ENCODE results near the gene MAPKBP1.

GRCh38 chr15:41838400-41838897, 64.2 kb downstream of the MAPKBP1 start, which contains the start of gene PLA2G4B:
- TF ChIP-seq, protein P1, sequence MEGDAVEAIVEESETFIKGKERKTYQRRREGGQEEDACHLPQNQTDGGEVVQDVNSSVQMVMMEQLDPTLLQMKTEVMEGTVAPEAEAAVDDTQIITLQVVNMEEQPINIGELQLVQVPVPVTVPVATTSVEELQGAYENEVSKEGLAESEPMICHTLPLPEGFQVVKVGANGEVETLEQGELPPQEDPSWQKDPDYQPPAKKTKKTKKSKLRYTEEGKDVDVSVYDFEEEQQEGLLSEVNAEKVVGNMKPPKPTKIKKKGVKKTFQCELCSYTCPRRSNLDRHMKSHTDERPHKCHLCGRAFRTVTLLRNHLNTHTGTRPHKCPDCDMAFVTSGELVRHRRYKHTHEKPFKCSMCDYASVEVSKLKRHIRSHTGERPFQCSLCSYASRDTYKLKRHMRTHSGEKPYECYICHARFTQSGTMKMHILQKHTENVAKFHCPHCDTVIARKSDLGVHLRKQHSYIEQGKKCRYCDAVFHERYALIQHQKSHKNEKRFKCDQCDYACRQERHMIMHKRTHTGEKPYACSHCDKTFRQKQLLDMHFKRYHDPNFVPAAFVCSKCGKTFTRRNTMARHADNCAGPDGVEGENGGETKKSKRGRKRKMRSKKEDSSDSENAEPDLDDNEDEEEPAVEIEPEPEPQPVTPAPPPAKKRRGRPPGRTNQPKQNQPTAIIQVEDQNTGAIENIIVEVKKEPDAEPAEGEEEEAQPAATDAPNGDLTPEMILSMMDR (IDR thresholded peaks at IDR 0.05): no peak
- TF ChIP-seq POLR2A (IDR thresholded peaks at IDR 0.05; ENCODE audit: low read depth) (no peak), EP300 (IDR thresholded peaks at IDR 0.05) (no peak)

Data from esophagus muscularis mucosa (tissue), 4 donors.